Transverse colon (tissue), 4 donors: ENCODE measurements around the gene ATG13. TPM values are rescaled to one million over a fixed set of nuclear protein-coding genes. Genes with fewer than 3 reads are reported as not detected.

Experiments used
- DNase-seq: peaks from one replicate; pipeline ENCODE4 v3.0.0-alpha.2; 2019
- H3K27ac ChIP-seq, 4 donors: fragments of 200-600 bp; sonication (generic); 2 replicates each; pipeline ENCODE4 v1.5.1; 2016 to 2018; ENCODE audit warnings: inconsistent platforms in 4 of 4
- H3K27me3 ChIP-seq: fragments of 200-600 bp; sonication (generic); 2 replicates; pipeline ENCODE4 v1.5.1; 2017; ENCODE audit warnings: inconsistent platforms
- H3K36me3 ChIP-seq, 4 donors: fragments of 200-600 bp; sonication (generic); 2 replicates each; pipeline ENCODE4 v1.5.1; 2017 to 2019; ENCODE audit warnings: inconsistent platforms in 4 of 4
- H3K4me1 ChIP-seq, 4 donors: fragments of 200-600 bp; sonication (generic); 2 replicates each; pipeline ENCODE4 v1.5.1; 2017 to 2020; ENCODE audit warnings: inconsistent platforms in 4 of 4
- H3K4me3 ChIP-seq, 4 donors: fragments of 200-600 bp; sonication (generic); 1 replicate in 1 of 4; 2 replicates in 3 of 4; pipeline versions ENCODE4 v1.5.1 to v1.6.1; 2017 to 2019; ENCODE audit warnings: inconsistent platforms in 4 of 4
- H3K9me3 ChIP-seq, 2 donors: fragments of 200-600 bp; sonication (generic); 2 replicates each; pipeline ENCODE4 v1.5.1; 2017 to 2019; ENCODE audit warnings: inconsistent platforms in 2 of 2
- EP300 ChIP-seq: sonication (generic); formaldehyde crosslinking; IDR thresholded peaks from one replicate; pipeline ENCODE4 v1.6.1; 2017; ENCODE audit warnings: antibody characterized with exemption, low read depth
- POLR2A ChIP-seq: fragments of 450-650 bp; IDR thresholded peaks from one replicate; pipeline ENCODE4 v1.6.1; 2016; ENCODE audit warnings: antibody characterized with exemption, mild to moderate bottlenecking, moderate library complexity
- POLR2AphosphoS5 ChIP-seq, 3 donors: sonication (generic); formaldehyde crosslinking; IDR thresholded peaks; one replicate each; pipeline ENCODE4 v1.6.1; 2016; ENCODE audit warnings: antibody characterized with exemption in 3 of 3
- WGBS, 2 donors: methylation state at CpG; one replicate each; pipeline ENCODE4 v1.1.5; 2018; ENCODE audit warnings: low coverage in 1 of 2; 5-methylcytosine and 5-hydroxymethylcytosine counted together
- in situ Hi-C, 4 donors: fragments of 200-750 bp; cut with MboI; loops; one replicate each; pipeline versions ENCODE4 v1.15.0 to v1.15.1; 2017; ENCODE audit warnings: low sequenced_read_pairs in 3 of 4, low pct_ligation_motif_present in 1 of 4, low pct_unique_long_range_greater_than_20kb in 1 of 4
- intact Hi-C: fragments of 100-400 bp; cut with DNase I; formaldehyde crosslinking; loops from one replicate; pipeline ENCODE4 v1.15.1; 2023; ENCODE audit warnings: low total_unique reads
- total RNA-seq, 4 donors: library from RNA; depleted of rRNA; stranded (reverse); fragments of >200 nt; gene quantifications; one replicate each; pipeline ENCODE4 v1.1.0, GENCODE V29; 2016
- TF ChIP-seq, protein P1 (sequence below), 5 experiments: fragments of 200-600 bp in 3 of 5; fragments of 450-650 bp in 2 of 5; sonication (generic) in 3 of 5; IDR thresholded peaks; 1 replicate in 2 of 5; 2 replicates in 3 of 5; pipeline ENCODE4 v1.5.1; 2016 to 2017; ENCODE audit warnings: antibody characterized with exemption in 5 of 5, inconsistent platforms in 3 of 5, mild to moderate bottlenecking in 2 of 5, moderate library complexity in 1 of 5

Gene ATG13
- total RNA-seq, 4 donors from 2014 or later, result 40.8 to 128 (median 112) TPM

DNA sequence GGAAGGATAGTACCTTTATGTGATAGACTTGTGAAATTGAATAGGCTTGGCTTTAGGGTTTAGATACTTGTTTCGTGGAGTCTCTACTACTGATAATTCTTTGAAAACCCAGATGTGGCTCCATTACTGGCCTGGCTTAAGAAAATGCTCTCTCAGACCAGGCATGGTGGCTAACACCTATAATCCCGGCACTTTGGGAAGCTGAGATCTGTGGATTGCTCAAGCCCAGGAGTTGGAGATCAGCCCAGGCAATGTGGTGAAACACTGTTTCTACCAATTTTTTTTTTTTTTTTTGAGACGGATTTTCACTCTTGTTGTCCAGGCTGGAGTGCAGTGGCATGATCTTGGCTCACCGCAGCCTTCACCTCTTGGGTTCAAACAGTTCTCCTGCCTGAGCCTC, 40.9 kb downstream of the ATG13 start:
- no peaks in the 10 kb centered on the region for H3K4me1 ChIP-seq
- intact Hi-C loops (no loop called here), in situ Hi-C loops (no loop called here)
- TF ChIP-seq, protein P1, sequence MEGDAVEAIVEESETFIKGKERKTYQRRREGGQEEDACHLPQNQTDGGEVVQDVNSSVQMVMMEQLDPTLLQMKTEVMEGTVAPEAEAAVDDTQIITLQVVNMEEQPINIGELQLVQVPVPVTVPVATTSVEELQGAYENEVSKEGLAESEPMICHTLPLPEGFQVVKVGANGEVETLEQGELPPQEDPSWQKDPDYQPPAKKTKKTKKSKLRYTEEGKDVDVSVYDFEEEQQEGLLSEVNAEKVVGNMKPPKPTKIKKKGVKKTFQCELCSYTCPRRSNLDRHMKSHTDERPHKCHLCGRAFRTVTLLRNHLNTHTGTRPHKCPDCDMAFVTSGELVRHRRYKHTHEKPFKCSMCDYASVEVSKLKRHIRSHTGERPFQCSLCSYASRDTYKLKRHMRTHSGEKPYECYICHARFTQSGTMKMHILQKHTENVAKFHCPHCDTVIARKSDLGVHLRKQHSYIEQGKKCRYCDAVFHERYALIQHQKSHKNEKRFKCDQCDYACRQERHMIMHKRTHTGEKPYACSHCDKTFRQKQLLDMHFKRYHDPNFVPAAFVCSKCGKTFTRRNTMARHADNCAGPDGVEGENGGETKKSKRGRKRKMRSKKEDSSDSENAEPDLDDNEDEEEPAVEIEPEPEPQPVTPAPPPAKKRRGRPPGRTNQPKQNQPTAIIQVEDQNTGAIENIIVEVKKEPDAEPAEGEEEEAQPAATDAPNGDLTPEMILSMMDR (IDR thresholded peaks at IDR 0.05), result no peak
- TF ChIP-seq EP300 (no peak), POLR2A (no peak), POLR2AphosphoS5 (IDR thresholded peaks at IDR 0.05) (no peak)
- 91 to 95% methylated on average over 3 to 4 of the region's 4 CpGs for WGBS, 2 donors
- no peak for DNase-seq
- no peak overlapping the region for H3K27ac ChIP-seq
- H3K27me3 ChIP-seq, result no peaks in the 10 kb centered on the region
- H3K4me3 ChIP-seq, result no peak overlapping the region
- H3K36me3 ChIP-seq, result peaks cover 0 to 92% (median 29%) of the 10 kb centered on the region in 4 donors
- H3K9me3 ChIP-seq, result no peaks in the 10 kb centered on the region

DNA sequence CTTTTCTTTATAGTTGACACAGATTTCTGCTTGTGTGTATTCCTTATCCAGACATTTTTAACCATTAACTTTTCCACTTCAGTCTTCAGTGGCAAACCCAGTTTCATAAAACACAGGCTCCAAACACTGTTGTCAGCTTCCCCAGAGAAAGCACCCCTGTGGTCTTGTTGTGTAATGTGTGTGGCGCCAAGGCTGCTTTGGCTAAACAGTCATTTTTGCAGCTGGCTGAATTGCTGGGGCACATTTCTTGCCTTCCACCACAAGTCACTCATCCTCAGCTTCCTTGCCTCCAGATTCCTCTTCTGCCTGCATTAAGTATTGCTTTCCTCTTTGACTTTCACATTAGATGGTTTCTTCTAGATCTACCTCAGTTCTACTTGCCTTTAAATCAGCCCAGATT, 42.6 kb downstream of the ATG13 start:
- H3K36me3 ChIP-seq, result peaks cover 0 to 83% (median 30%) of the 10 kb centered on the region in 4 donors
- H3K4me1 ChIP-seq, result no peaks in the 10 kb centered on the region
- in situ Hi-C loops (no loop called here), intact Hi-C loops (no loop called here)
- no peaks in the 10 kb centered on the region for H3K27me3 ChIP-seq
- WGBS, 2 donors, result 100% methylated on average over 1 of the region's 1 CpG; no CpG with 5 or more reads in 1 of the 2 donors
- DNase-seq, result no peak
- H3K9me3 ChIP-seq, result no peaks in the 10 kb centered on the region
- H3K27ac ChIP-seq, result no peak overlapping the region
- TF ChIP-seq, protein P1 (IDR thresholded peaks at IDR 0.05), result no peak
- TF ChIP-seq POLR2AphosphoS5 (IDR thresholded peaks at IDR 0.05) (no peak), POLR2A (no peak), EP300 (no peak)
- no peak overlapping the region for H3K4me3 ChIP-seq

DNA sequence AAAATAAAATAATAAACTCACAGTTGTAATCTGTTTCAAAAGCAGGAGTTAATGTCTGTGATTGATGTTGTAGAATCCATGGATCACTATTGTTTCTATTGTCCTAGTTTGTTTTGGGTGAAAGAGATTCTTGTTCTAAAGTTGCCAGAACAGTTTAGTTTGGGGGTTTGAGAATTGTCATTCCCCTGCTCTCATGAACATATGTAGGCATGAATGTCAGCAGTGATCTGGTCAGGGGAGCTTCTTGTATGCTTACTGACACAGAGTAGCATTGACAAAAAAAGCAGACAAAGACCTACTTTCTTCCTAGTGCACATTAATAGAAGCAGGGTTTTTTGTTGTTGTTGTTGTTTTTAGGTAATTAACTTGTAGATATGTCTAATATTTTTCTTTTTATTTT, 44.5 kb downstream of the ATG13 start:
- Histone ChIP-seq H3K4me3 (no peak overlapping the region), H3K27me3 (no peaks in the 10 kb centered on the region), H3K9me3 (no peaks in the 10 kb centered on the region), H3K27ac (no peak overlapping the region), H3K36me3 (peaks cover 0 to 75% (median 29%) of the 10 kb centered on the region in 4 donors), H3K4me1 (peaks cover 0 to 3% (median 0%) of the 10 kb centered on the region in 4 donors)
- in situ Hi-C loops (no loop called here), intact Hi-C loops (no loop called here)
- TF ChIP-seq, protein P1 (IDR thresholded peaks at IDR 0.05), result no peak
- no peak for TF ChIP-seq POLR2A
- no peak for TF ChIP-seq EP300
- TF ChIP-seq POLR2AphosphoS5 (IDR thresholded peaks at IDR 0.05), result no peak
- no peak for DNase-seq

DNA sequence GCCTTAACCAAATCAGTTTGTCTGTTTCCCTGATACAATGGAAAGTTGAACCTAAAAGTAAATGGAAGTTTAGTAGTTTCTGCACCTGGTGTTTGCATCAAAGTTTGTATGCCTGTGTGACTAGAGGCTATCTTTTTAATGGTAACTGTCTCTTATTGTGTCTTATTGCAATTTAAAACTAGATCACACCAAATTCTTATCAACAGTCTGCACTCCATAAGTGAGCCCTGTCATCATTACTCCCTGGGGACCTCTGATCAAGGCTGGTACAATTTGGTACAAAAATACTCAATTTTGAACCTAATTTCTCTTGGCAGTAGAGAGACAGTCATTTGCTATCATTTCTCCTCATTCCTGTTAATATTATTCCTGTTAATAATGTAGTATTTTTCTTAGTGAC, 45.0 kb downstream of the ATG13 start:
- Histone ChIP-seq H3K36me3 (peaks cover 0 to 70% (median 27%) of the 10 kb centered on the region in 4 donors), H3K27me3 (no peaks in the 10 kb centered on the region), H3K9me3 (no peaks in the 10 kb centered on the region), H3K4me1 (peaks cover 0 to 9% (median 0%) of the 10 kb centered on the region in 4 donors), H3K27ac (no peak overlapping the region), H3K4me3 (no peak overlapping the region)
- in situ Hi-C loops (no loop called here), intact Hi-C loops (no loop called here)
- DNase-seq, result no peak
- TF ChIP-seq, protein P1 (IDR thresholded peaks at IDR 0.05), result no peak
- TF ChIP-seq POLR2A, result no peak
- no peak for TF ChIP-seq POLR2AphosphoS5 (IDR thresholded peaks at IDR 0.05)
- no peak for TF ChIP-seq EP300
